ENCODE data around the gene UBA1. TPM values are rescaled to one million over a fixed set of nuclear protein-coding genes. Genes with fewer than 3 reads are reported as not detected.
A peak's percentile ranks its signal among the peaks of the same experiment; 100 is the strongest.
"Not testable (repeated sequence)": the region's sequence is repeated elsewhere in the genome, so short reads cannot be mapped to it uniquely, and the experiment has no call there.

The UBA1 gene
- total and polyA plus RNA-seq, 2 experiments from 2014 or later = 146 to 264 TPM

DNA sequence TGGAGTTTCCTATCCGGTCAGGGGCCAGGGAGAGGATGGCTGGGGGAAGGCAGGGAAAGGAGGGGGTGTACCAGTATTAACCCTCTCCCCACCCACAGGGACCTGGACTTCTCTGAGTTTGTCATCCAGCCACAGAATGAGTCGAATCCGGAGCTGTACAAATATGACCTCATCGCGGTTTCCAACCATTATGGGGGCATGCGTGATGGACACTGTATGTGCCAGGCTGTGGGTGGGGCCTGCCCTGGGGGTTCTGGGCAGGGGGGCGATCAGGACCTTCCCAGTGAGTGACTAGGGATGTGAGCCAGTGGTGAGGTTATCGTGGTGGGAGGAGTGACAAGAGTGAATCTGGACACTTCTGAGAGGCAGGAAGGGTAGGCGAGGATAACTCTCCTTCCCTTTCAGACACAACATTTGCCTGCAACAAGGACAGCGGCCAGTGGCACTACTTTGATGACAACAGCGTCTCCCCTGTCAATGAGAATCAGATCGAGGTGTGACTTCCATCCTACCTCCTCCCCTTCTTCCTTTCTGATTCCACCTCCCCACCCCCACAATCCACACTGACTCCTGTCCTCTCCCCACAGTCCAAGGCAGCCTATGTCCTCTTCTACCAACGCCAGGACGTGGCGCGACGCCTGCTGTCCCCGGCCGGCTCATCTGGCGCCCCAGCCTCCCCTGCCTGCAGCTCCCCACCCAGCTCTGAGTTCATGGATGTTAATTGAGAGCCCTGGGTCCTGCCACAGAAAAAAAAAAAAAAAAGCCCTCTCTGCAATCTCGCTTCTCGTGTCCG is 53.8 kb downstream of the UBA1 start:
- no peak overlapping the region for H2AFZ ChIP-seq
- no peaks in the 10 kb centered on the region for H3K9me3 ChIP-seq (ENCODE audit: low read depth)
- H3K79me2 ChIP-seq (ENCODE audit: insufficient read depth) = no peaks in the 10 kb centered on the region
- no peak overlapping the region for H3K4me3 ChIP-seq
- H3K27me3 ChIP-seq (replicated peaks; ENCODE audit: insufficient read depth) = no peaks in the 10 kb centered on the region
- in situ Hi-C loops (cut with MboI) = no loop called here
- no peak overlapping the region for H3K27ac ChIP-seq
- H4K20me1 ChIP-seq (ENCODE audit: insufficient read depth) = no peaks in the 10 kb centered on the region
- H3K9ac ChIP-seq = no peak overlapping the region
- peak; percentile 52 for DNase-seq
- TF ChIP-seq EZH2phosphoT487 (IDR thresholded peaks at IDR 0.05; ENCODE audit: insufficient read depth, low read depth) = no peak
- no peak for TF ChIP-seq EZH2 (IDR thresholded peaks at IDR 0.05; ENCODE audit: insufficient read depth, poor library complexity, severe bottlenecking)
- no peaks in the 10 kb centered on the region for H3F3A ChIP-seq (ENCODE audit: insufficient read depth)
- H3K36me3 ChIP-seq (ENCODE audit: low read depth) = no peaks in the 10 kb centered on the region
- no peaks in the 10 kb centered on the region for H3K4me1 ChIP-seq (ENCODE audit: insufficient read depth)
- 75 to 77% methylated on average over 5 to 23 of the region's 23 CpGs for WGBS, 2 experiments (ENCODE audit: low coverage in 1 of 2, low lambda C conversion rate in 2 of 2, missing lambda C conversion rate in 2 of 2)
- H3K9me2 ChIP-seq (ENCODE audit: insufficient read depth) = no peaks in the 10 kb centered on the region
- H3K4me2 ChIP-seq (ENCODE audit: unreplicated experiment) = no peak overlapping the region

DNA sequence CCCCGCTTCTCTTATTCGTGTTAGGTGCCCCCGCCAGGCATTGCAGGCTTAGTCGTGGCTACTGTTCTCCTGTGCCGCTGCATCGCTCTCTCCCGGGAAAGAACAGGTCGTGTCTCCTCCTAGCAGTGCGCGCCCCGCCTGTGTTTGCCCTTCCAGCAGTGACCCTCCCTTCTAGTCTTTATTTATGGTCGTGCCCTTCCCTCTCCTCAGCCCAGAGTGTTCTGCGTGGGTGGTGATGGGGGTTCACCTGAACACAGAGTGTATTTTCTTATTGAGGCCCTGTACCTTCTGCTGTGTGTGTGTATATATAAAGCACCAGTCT is 54.3 kb downstream of the UBA1 start:
- in situ Hi-C loops (cut with MboI) = no loop called here
- H3K9me3 ChIP-seq (ENCODE audit: low read depth) = no peaks in the 10 kb centered on the region
- no peak overlapping the region for H3K4me3 ChIP-seq
- no peak for DNase-seq
- H3K4me1 ChIP-seq (ENCODE audit: insufficient read depth) = no peaks in the 10 kb centered on the region
- no peaks in the 10 kb centered on the region for H3K9me2 ChIP-seq (ENCODE audit: insufficient read depth)
- 82 to 90% methylated on average over 7 to 13 of the region's 13 CpGs for WGBS, 2 experiments (ENCODE audit: low coverage in 1 of 2, low lambda C conversion rate in 2 of 2, missing lambda C conversion rate in 2 of 2)
- no peaks in the 10 kb centered on the region for H3K27me3 ChIP-seq (replicated peaks; ENCODE audit: insufficient read depth)
- H2AFZ ChIP-seq = no peak overlapping the region
- no peaks in the 10 kb centered on the region for H4K20me1 ChIP-seq (ENCODE audit: insufficient read depth)
- H3K4me2 ChIP-seq (ENCODE audit: unreplicated experiment) = no peak overlapping the region
- no peak overlapping the region for H3K27ac ChIP-seq
- TF ChIP-seq EZH2 (IDR thresholded peaks at IDR 0.05; ENCODE audit: insufficient read depth, poor library complexity, severe bottlenecking) (no peak), EZH2phosphoT487 (IDR thresholded peaks at IDR 0.05; ENCODE audit: insufficient read depth, low read depth) (no peak)
- H3K36me3 ChIP-seq (ENCODE audit: low read depth) = no peaks in the 10 kb centered on the region
- H3K79me2 ChIP-seq (ENCODE audit: insufficient read depth) = no peaks in the 10 kb centered on the region
- H3F3A ChIP-seq (ENCODE audit: insufficient read depth) = no peaks in the 10 kb centered on the region
- H3K9ac ChIP-seq = no peak overlapping the region

DNA sequence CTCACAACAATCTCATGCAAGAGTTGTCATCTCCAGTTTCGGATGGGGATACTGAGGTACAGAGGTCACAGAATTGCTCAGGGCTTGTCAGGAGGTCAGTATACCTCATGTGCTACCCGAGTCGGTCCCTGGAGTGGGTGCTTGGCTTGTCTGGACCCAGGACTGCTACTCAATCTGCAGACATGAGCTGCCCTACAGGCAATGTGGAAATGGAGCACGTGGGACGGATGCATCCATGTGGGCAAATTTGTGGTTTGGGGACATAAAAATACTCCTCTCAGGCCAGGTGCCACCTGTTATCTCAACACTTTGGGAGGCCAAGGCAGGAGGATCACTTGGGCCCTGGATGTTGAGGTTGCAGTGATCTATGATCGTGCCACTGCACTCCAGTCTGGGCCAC is 54.9 kb downstream of the UBA1 start:
- no peaks in the 10 kb centered on the region for H3K9me3 ChIP-seq (ENCODE audit: low read depth)

DNA sequence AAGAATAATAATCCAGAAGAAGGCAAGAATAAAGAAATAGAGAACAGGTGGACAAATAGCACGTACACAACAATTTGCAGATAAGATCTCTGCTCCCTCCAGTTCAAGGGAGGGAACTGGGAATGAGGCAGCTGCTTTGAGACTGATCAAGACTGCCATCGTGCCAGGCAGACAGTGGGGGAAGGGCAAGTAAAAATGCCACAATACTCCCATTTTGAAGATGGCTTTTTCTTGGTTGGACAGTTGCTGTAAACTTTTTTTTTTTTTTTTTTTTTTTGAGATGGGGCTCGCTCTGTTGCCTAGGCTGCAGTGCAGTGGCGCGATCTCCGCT is 56.4 kb downstream of the UBA1 start:
- Histone ChIP-seq H3K9me2 (ENCODE audit: insufficient read depth) (no peaks in the 10 kb centered on the region), H3K79me2 (ENCODE audit: insufficient read depth) (no peaks in the 10 kb centered on the region), H4K20me1 (ENCODE audit: insufficient read depth) (no peaks in the 10 kb centered on the region), H2AFZ (no peak overlapping the region), H3F3A (ENCODE audit: insufficient read depth) (no peaks in the 10 kb centered on the region), H3K4me2 (ENCODE audit: unreplicated experiment) (no peak overlapping the region), H3K9me3 (ENCODE audit: low read depth) (no peaks in the 10 kb centered on the region), H3K9ac (no peak overlapping the region), H3K27ac (no peak overlapping the region), H3K27me3 (replicated peaks; ENCODE audit: insufficient read depth) (no peaks in the 10 kb centered on the region), H3K36me3 (ENCODE audit: low read depth) (no peaks in the 10 kb centered on the region), H3K4me1 (ENCODE audit: insufficient read depth) (no peaks in the 10 kb centered on the region), H3K4me3 (no peak overlapping the region)
- no peak for TF ChIP-seq EZH2phosphoT487 (IDR thresholded peaks at IDR 0.05; ENCODE audit: insufficient read depth, low read depth)
- no peak for TF ChIP-seq EZH2 (IDR thresholded peaks at IDR 0.05; ENCODE audit: insufficient read depth, poor library complexity, severe bottlenecking)
- in situ Hi-C loops (cut with MboI) = no loop called here
- 79 to 84% methylated on average over 4 to 6 of the region's 6 CpGs for WGBS, 2 experiments (ENCODE audit: low coverage in 1 of 2, low lambda C conversion rate in 2 of 2, missing lambda C conversion rate in 2 of 2)
- no peak for DNase-seq

More for the DNA sequence above, 54.9 kb downstream of the UBA1 start:
- TF ChIP-seq EZH2phosphoT487 (IDR thresholded peaks at IDR 0.05; ENCODE audit: insufficient read depth, low read depth) (no peak), EZH2 (IDR thresholded peaks at IDR 0.05; ENCODE audit: insufficient read depth, poor library complexity, severe bottlenecking) (no peak)
- H3K4me2 ChIP-seq (ENCODE audit: unreplicated experiment) = no peak overlapping the region
- no peak overlapping the region for H3K4me3 ChIP-seq
- no peaks in the 10 kb centered on the region for H3K4me1 ChIP-seq (ENCODE audit: insufficient read depth)
- no peaks in the 10 kb centered on the region for H3F3A ChIP-seq (ENCODE audit: insufficient read depth)
- DNase-seq = no peak
- H3K27ac ChIP-seq = no peak overlapping the region
- H3K9ac ChIP-seq = no peak overlapping the region
- H2AFZ ChIP-seq = no peak overlapping the region
- in situ Hi-C loops (cut with MboI) = no loop called here
- H3K27me3 ChIP-seq (replicated peaks; ENCODE audit: insufficient read depth) = no peaks in the 10 kb centered on the region
- no peaks in the 10 kb centered on the region for H3K9me2 ChIP-seq (ENCODE audit: insufficient read depth)
- no peaks in the 10 kb centered on the region for H3K36me3 ChIP-seq (ENCODE audit: low read depth)
- H3K79me2 ChIP-seq (ENCODE audit: insufficient read depth) = no peaks in the 10 kb centered on the region
- H4K20me1 ChIP-seq (ENCODE audit: insufficient read depth) = no peaks in the 10 kb centered on the region
- 92 to 100% methylated on average over 4 to 5 of the region's 6 CpGs for WGBS, 2 experiments (ENCODE audit: low coverage in 1 of 2, low lambda C conversion rate in 2 of 2, missing lambda C conversion rate in 2 of 2)

DNA sequence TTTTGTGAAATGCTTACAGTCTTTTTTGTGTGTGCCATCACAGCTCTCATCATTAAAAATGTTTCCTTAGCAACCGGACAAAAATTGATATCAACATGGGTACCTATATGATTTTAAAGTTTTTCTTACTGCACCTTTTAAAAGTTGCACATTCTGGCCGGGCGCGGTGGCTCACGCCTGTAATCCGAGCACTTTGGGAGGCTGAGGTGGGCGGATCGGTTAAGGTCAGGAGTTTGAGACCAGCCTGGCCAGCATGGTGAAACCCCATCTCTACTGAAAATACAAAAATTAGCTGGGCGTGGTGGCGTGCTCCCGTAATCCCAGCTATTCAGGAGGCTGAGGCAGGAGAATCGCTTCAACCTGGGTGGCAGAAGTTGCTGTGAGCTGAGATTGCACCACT is 64.0 kb downstream of the UBA1 start:
- not testable (repeated sequence) for H3F3A ChIP-seq (ENCODE audit: insufficient read depth)

More for the DNA sequence above, 64.0 kb downstream of the UBA1 start:
- H2AFZ ChIP-seq; H3K36me3 ChIP-seq (ENCODE audit: low read depth); DNase-seq; H3K9me2 ChIP-seq (ENCODE audit: insufficient read depth); H3K27me3 ChIP-seq (replicated peaks; ENCODE audit: insufficient read depth); H4K20me1 ChIP-seq (ENCODE audit: insufficient read depth); H3K9me3 ChIP-seq (ENCODE audit: low read depth); H3K9ac ChIP-seq; H3K27ac ChIP-seq; H3K4me1 ChIP-seq (ENCODE audit: insufficient read depth); H3K4me2 ChIP-seq (ENCODE audit: unreplicated experiment); H3K4me3 ChIP-seq; in situ Hi-C loops (cut with MboI); H3K79me2 ChIP-seq (ENCODE audit: insufficient read depth): not testable (repeated sequence)
- 89 to 100% methylated on average over 6 to 12 of the region's 12 CpGs for WGBS, 2 experiments (ENCODE audit: low coverage in 1 of 2, low lambda C conversion rate in 2 of 2, missing lambda C conversion rate in 2 of 2)

Other genes starting within 250 kb of the UBA1 start
- gene RGN, start 115.4 kb upstream of the UBA1 start, total RNA-seq (2014; rRNA removed; shearing (Covaris generic)) = 1.6 and 6.2 TPM in 2 replicates
- 2.4 and 5.0 TPM in 2 replicates for gene RGN, start 115.4 kb upstream of the UBA1 start, polyA plus RNA-seq (2016; fragmentation: Nextera tagmentation; extraction: Ambion mirVana)
- 41.7 and 45.7 TPM in 2 replicates for gene NDUFB11, start 49.1 kb upstream of the UBA1 start, total RNA-seq (2014; rRNA removed; shearing (Covaris generic))
- gene NDUFB11, start 49.1 kb upstream of the UBA1 start, polyA plus RNA-seq (2016; fragmentation: Nextera tagmentation; extraction: Ambion mirVana) = 123 and 125 TPM in 2 replicates
- gene RBM10, start 48.6 kb upstream of the UBA1 start, total RNA-seq (2014; rRNA removed; shearing (Covaris generic)) = 40.1 and 40.5 TPM in 2 replicates
- 28.4 and 30.6 TPM in 2 replicates for gene RBM10, start 48.6 kb upstream of the UBA1 start, polyA plus RNA-seq (2016; fragmentation: Nextera tagmentation; extraction: Ambion mirVana)
- 89.5 and 97.8 TPM in 2 replicates for gene CDK16, start 24.9 kb downstream of the UBA1 start, total RNA-seq (2014; rRNA removed; shearing (Covaris generic))
- gene CDK16, start 24.9 kb downstream of the UBA1 start, polyA plus RNA-seq (2016; fragmentation: Nextera tagmentation; extraction: Ambion mirVana) = 103 and 105 TPM in 2 replicates
- 30.2 and 36.6 TPM in 2 replicates for gene USP11, start 39.2 kb downstream of the UBA1 start, total RNA-seq (2014; rRNA removed; shearing (Covaris generic))
- gene USP11, start 39.2 kb downstream of the UBA1 start, polyA plus RNA-seq (2016; fragmentation: Nextera tagmentation; extraction: Ambion mirVana) = 61.4 and 61.5 TPM in 2 replicates
- gene ZNF157, start 176.7 kb downstream of the UBA1 start, total RNA-seq (2014; rRNA removed; shearing (Covaris generic)) = not detected in 2 replicates
- gene ZNF157, start 176.7 kb downstream of the UBA1 start, polyA plus RNA-seq (2016; fragmentation: Nextera tagmentation; extraction: Ambion mirVana) = not detected in 2 replicates

Measured in GM23248 (cell line).